WTC11 (cell line): ENCODE results near the gene SGCA. TPM values are rescaled to one million over a fixed set of nuclear protein-coding genes. Genes with fewer than 3 reads are reported as not detected.
A peak's percentile ranks its signal among the peaks of the same experiment; 100 is the strongest.

Experiments used
- ATAC-seq: fragments of 200-7000 bp; cut with Tn5 transposase; 2 replicates; pipeline ENCODE4 v1.10.0; 2021; ENCODE audit warnings: mild to moderate bottlenecking, moderate library complexity
- CTCF ChIA-PET: fragments of 300-600 bp; sonication (Branson Sonifier 250); formaldehyde crosslinking; loops from one replicate; lab custom pipeline; 2021; ENCODE audit warnings: antibody characterized with exemption; lab: Charles Lee
- POLR2A ChIA-PET: fragments of 350-600 bp; sonication (Branson Sonifier 250); formaldehyde crosslinking; loops from one replicate; lab custom pipeline; 2021; ENCODE audit warnings: antibody characterized with exemption; lab: Charles Lee
- DNase-seq: peaks from one replicate; pipeline ENCODE4 v3.0.0; 2021; ENCODE audit warnings: low spot score
- H3K27ac Mint-ChIP-seq: 2 replicates; pipeline ENCODE4 v1.8.0; 2021; ENCODE audit warnings: mixed read lengths
- H3K27me3 Mint-ChIP-seq: 2 replicates; pipeline ENCODE4 v1.8.0; 2021; ENCODE audit warnings: low read depth, mild to moderate bottlenecking, moderate library complexity, mixed read lengths
- H3K36me3 Mint-ChIP-seq: 2 replicates; pipeline ENCODE4 v1.8.0; 2021; ENCODE audit warnings: mixed read lengths
- H3K4me1 Mint-ChIP-seq: 2 replicates; pipeline ENCODE4 v1.8.0; 2022; ENCODE audit warnings: mixed read lengths
- H3K4me3 Mint-ChIP-seq: 2 replicates; pipeline ENCODE4 v1.8.0; 2021; ENCODE audit warnings: mild to moderate bottlenecking, moderate library complexity, mixed read lengths
- H3K9me3 Mint-ChIP-seq: 2 replicates; pipeline ENCODE4 v1.8.0; 2021; ENCODE audit warnings: mixed read lengths
- ATF1 ChIP-seq: sonication (generic); formaldehyde crosslinking; IDR thresholded peaks from 2 replicates; pipeline ENCODE4 v1.8.1; 2023; ENCODE audit warnings: mild to moderate bottlenecking, moderate library complexity, missing genetic modification reagents
- CREB1 ChIP-seq: sonication (generic); formaldehyde crosslinking; IDR thresholded peaks from 2 replicates; pipeline ENCODE4 v1.8.0; 2023; ENCODE audit warnings: mild to moderate bottlenecking, missing genetic modification reagents
- ETV6 ChIP-seq: sonication (generic); formaldehyde crosslinking; IDR thresholded peaks from 2 replicates; pipeline ENCODE4 v1.8.1; 2022; ENCODE audit warnings: mild to moderate bottlenecking, missing genetic modification reagents
- FOXK1 ChIP-seq: sonication (generic); formaldehyde crosslinking; IDR thresholded peaks from 2 replicates; pipeline ENCODE4 v1.8.0; 2022; ENCODE audit warnings: mild to moderate bottlenecking, moderate library complexity, missing genetic modification reagents
- FOXP4 ChIP-seq: sonication (generic); formaldehyde crosslinking; IDR thresholded peaks from 2 replicates; pipeline ENCODE4 v1.8.0; 2022; ENCODE audit warnings: mild to moderate bottlenecking, missing genetic modification reagents
- HMGXB4 ChIP-seq: sonication (generic); formaldehyde crosslinking; IDR thresholded peaks from 2 replicates; pipeline ENCODE4 v1.8.1; 2023; ENCODE audit warnings: mild to moderate bottlenecking, moderate library complexity, missing genetic modification reagents
- MXD4 ChIP-seq: fragments of 250-450 bp; sonication (Bioruptor Pico); IDR thresholded peaks from 2 replicates; pipeline ENCODE4 v1.8.0; 2021; ENCODE audit warnings: mild to moderate bottlenecking, moderate library complexity, borderline replicate concordance
- NFYB ChIP-seq: sonication (generic); formaldehyde crosslinking; conservative IDR thresholded peaks from 2 replicates; pipeline ENCODE4 v1.8.0; 2022; ENCODE audit warnings: low read depth, missing genetic modification reagents
- NR1H2 ChIP-seq: sonication (generic); formaldehyde crosslinking; IDR thresholded peaks from 2 replicates; pipeline ENCODE4 v1.9.0; 2021; ENCODE audit warnings: mild to moderate bottlenecking, moderate library complexity, missing genetic modification reagents
- NR2C2 ChIP-seq: sonication (generic); formaldehyde crosslinking; IDR thresholded peaks from 2 replicates; pipeline ENCODE4 v1.8.0; 2022; ENCODE audit warnings: mild to moderate bottlenecking, missing genetic modification reagents
- PRDM15 ChIP-seq: sonication (generic); formaldehyde crosslinking; IDR thresholded peaks from 2 replicates; pipeline ENCODE4 v1.8.0; 2022; ENCODE audit warnings: missing genetic modification reagents
- PRRX2 ChIP-seq: fragments of 250-450 bp; sonication (Bioruptor Pico); IDR thresholded peaks from 2 replicates; pipeline ENCODE4 v1.8.0; 2021; ENCODE audit warnings: mild to moderate bottlenecking
- SP1 ChIP-seq: sonication (generic); formaldehyde crosslinking; conservative IDR thresholded peaks from 2 replicates; pipeline ENCODE4 v1.8.1; 2022; ENCODE audit warnings: missing genetic modification reagents
- TEAD4 ChIP-seq: sonication (generic); formaldehyde crosslinking; IDR thresholded peaks from 2 replicates; pipeline ENCODE4 v1.8.0; 2022; ENCODE audit warnings: mild to moderate bottlenecking, missing genetic modification reagents
- USF2 ChIP-seq: sonication (generic); formaldehyde crosslinking; IDR thresholded peaks from 2 replicates; pipeline ENCODE4 v1.8.1; 2023; ENCODE audit warnings: mild to moderate bottlenecking, missing genetic modification reagents, moderate library complexity
- ZMAT4 ChIP-seq: fragments of 250-450 bp; sonication (Bioruptor Pico); IDR thresholded peaks from 2 replicates; pipeline ENCODE4 v1.9.0; 2021; ENCODE audit warnings: mild to moderate bottlenecking
- ZNF121 ChIP-seq: sonication (generic); formaldehyde crosslinking; IDR thresholded peaks from 2 replicates; pipeline ENCODE4 v1.8.0; 2023; ENCODE audit warnings: missing genetic modification reagents
- ZNF263 ChIP-seq: sonication (generic); formaldehyde crosslinking; IDR thresholded peaks from 2 replicates; pipeline ENCODE4 v1.8.1; 2022; ENCODE audit warnings: low read depth, mild to moderate bottlenecking, moderate library complexity, missing genetic modification reagents
- ZNF317 ChIP-seq: sonication (generic); formaldehyde crosslinking; IDR thresholded peaks from 2 replicates; pipeline ENCODE4 v1.8.1; 2023; ENCODE audit warnings: low read depth, mild to moderate bottlenecking, moderate library complexity, missing genetic modification reagents, borderline replicate concordance
- total RNA-seq: library from RNA; stranded (reverse); gene quantifications from 3 replicates; pipeline ENCODE4 v1.2.3, GENCODE V29; 2021

The SGCA gene
- total RNA-seq, 1 experiment from 2014 or later: 1.0 TPM

- peaks cover 19% of the 10 kb centered on the region for H3K27me3 Mint-ChIP-seq
- H3K27ac Mint-ChIP-seq: no peak overlapping the region
- H3K36me3 Mint-ChIP-seq: peaks cover 5% of the 10 kb centered on the region
- ATAC-seq (no peak), DNase-seq (no peak)
- TF ChIP-seq TEAD4 (CRISPR knock-in tag) (no peak), ZNF263 (CRISPR knock-in tag) (peak; percentile 86)
- TF ChIP-seq, all 79 proteins: peak for 1
- peaks cover 39% of the 10 kb centered on the region for H3K4me1 Mint-ChIP-seq
- ChIA-PET CTCF (interaction anchor here (0.7 to 6.2 kb wide), 9 partner anchors 9 to 125 kb away, joined by 3 to 52 read pairs (median 4); partner anchors contain the start of genes PDK2 and TMEM92), POLR2A (no interaction called here)
- H3K4me3 Mint-ChIP-seq: peak overlapping the region; percentile 80
- H3K9me3 Mint-ChIP-seq: no peaks in the 10 kb centered on the region
Observed at GRCh38 chr17:50149091-50149416, 16.8 kb upstream of the SGCA start.

- H3K4me1 Mint-ChIP-seq: peaks cover 33% of the 10 kb centered on the region
- POLR2A ChIA-PET: no interaction called here
- ATAC-seq: no peak
Observed at GRCh38 chr17:50149417-50150353, 16.1 kb upstream of the SGCA start.

More at GRCh38 chr17:50149417-50150353, 16.1 kb upstream of the SGCA start:
- H3K9me3 Mint-ChIP-seq: no peaks in the 10 kb centered on the region
- TF ChIP-seq USF2 (CRISPR knock-in tag) (no peak), MXD4 (no peak), HMGXB4 (CRISPR knock-in tag) (peak; percentile 47), ATF1 (CRISPR knock-in tag) (0 out of 2 replicates have a peak, but pooled peaks have one; percentile 51), ETV6 (CRISPR knock-in tag) (peak; percentile 42; the same call in 1 of the 2 replicates), SP1 (CRISPR knock-in tag) (peak; percentile 52), PRDM15 (CRISPR knock-in tag) (peak; percentile 12; the same call in 1 of the 2 replicates), NR1H2 (no peak), FOXP4 (CRISPR knock-in tag) (peak; percentile 81), NR2C2 (CRISPR knock-in tag) (no peak), FOXK1 (CRISPR knock-in tag) (0 out of 2 replicates have a peak, but pooled peaks have one; percentile 34), NFYB (CRISPR knock-in tag) (no peak), ZNF263 (CRISPR knock-in tag) (peak; percentile 16), ZMAT4 (no peak), CREB1 (CRISPR knock-in tag) (no peak), PRRX2 (CRISPR knock-in tag) (no peak), ZNF121 (CRISPR knock-in tag) (0 out of 2 replicates have a peak, but pooled peaks have one; percentile 18), ZNF317 (no peak)
- H3K27ac Mint-ChIP-seq: no peak overlapping the region
- H3K4me3 Mint-ChIP-seq: peak overlapping the region; percentile 80
- H3K27me3 Mint-ChIP-seq: peaks cover 19% of the 10 kb centered on the region
- no peaks in the 10 kb centered on the region for H3K36me3 Mint-ChIP-seq
- DNase-seq: no peak
- CTCF ChIA-PET: interaction anchor here (0.8 to 6.2 kb wide), 14 partner anchors 10 to 197 kb away, joined by 3 to 52 read pairs (median 4); partner anchors contain the start of genes PDK2 and TMEM92
